ENCODE data around the gene GABBR1. TPM values are rescaled to one million over a fixed set of nuclear protein-coding genes. Genes with fewer than 3 reads are reported as not detected.

GABBR1 gene
- total RNA-seq = 9.9 TPM

DNA sequence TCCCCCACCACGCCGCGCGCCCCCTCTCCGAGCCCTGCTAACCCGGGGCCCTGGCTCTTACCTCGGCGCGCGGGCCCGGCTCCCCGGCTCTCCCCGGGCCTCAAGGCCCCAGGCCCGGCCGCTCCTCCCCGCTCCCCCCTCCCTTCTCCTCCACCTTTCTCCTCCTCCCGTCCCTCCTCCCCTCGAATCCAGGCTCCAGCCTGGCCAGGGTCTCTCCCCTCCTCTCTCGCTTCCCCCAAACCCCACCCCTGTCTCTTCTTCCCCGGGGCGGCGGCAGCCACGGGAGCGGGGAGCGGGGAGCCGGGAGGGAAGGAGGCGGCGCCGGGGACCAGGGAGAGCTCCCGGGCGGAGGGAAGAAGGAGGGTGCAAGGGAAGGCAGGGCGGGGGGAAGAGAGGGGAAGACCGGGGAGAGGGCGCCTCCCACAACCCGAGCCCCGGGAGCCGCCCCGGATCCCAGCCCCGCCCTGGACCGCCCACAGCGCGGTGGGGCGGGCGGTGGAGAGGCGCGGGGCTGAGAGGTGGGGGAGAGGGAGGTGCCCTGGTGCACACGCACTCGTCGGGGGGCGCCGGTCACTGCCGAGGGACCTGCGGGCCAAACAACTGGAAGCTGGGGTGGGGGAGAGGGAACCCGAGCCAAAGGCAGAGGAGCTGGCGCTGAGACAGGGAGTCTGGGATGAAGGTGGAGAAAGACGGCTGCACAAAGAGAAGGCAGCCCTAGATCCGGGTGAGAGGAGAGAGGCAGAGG, at the start of gene GABBR1:
GABBR1 (minus strand) TSS at position 395 of the 745 bp plus-strand sequence. CDS start 798 bp downstream, outside the sequence.
- Histone ChIP-seq H3K9ac (ENCODE audit: low read depth in 1 of 3, low read length in 3 of 3) (peak within 1 kb of the TSS in 2 of 3 donors; percentile 20 to 47), H3K9me3 (ENCODE audit: control insufficient read depth in 3 of 3, low read length in 3 of 3) (no peaks in the 10 kb centered on the region), H3K4me3 (ENCODE audit: low read length in 3 of 3) (peak within 1 kb of the TSS; percentile 49 to 75 (median 71)), H3K27ac (ENCODE audit: low read depth, low read length) (no peak within 1 kb of the TSS), H3K27me3 (ENCODE audit: control insufficient read depth in 3 of 3, insufficient read depth in 3 of 3, low read length in 3 of 3) (peaks cover 18 to 34% (median 32%) of the 10 kb centered on the region in 3 donors), H3K4me1 (ENCODE audit: control insufficient read depth in 3 of 3, insufficient read depth in 3 of 3, low read length in 3 of 3) (peaks cover 20 to 26% (median 21%) of the 10 kb centered on the region in 3 donors), H3K36me3 (ENCODE audit: control insufficient read depth in 3 of 3, insufficient read depth in 3 of 3, low read length in 3 of 3) (no peaks in the 10 kb centered on the region)

DNA sequence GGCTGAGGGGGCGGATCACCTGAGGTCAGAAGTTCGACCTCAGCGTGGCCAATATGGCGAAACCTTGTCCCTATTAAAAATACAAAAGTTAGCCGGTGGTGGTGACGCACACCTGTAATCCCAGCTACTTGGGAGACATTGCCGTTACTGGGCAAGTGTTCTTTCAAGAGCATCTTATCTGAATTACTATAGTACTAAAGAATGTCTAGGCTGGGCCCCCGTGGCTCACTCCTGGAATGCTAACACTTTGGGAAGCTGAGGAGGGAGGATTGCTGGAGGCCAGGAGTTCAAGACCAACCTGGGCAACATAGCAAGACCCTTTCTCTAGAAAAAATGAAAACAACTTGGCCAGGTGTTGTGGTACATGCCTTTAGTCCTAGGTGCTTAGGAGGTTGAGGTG, 48.8 kb upstream of the GABBR1 start:
- no peaks in the 10 kb centered on the region for H3K36me3 ChIP-seq (ENCODE audit: control insufficient read depth in 3 of 3, insufficient read depth in 3 of 3, low read length in 3 of 3)
- H3K9me3 ChIP-seq (ENCODE audit: control insufficient read depth in 3 of 3, low read length in 3 of 3) = peaks cover 0 to 5% (median 3%) of the 10 kb centered on the region in 3 donors
- no peak overlapping the region for H3K27ac ChIP-seq (ENCODE audit: low read depth, low read length)
- no peak overlapping the region for H3K9ac ChIP-seq (ENCODE audit: low read depth in 1 of 3, low read length in 3 of 3)
- H3K4me3 ChIP-seq (ENCODE audit: low read length in 3 of 3) = no peak overlapping the region
- no peaks in the 10 kb centered on the region for H3K4me1 ChIP-seq (ENCODE audit: control insufficient read depth in 3 of 3, insufficient read depth in 3 of 3, low read length in 3 of 3)
- H3K27me3 ChIP-seq (ENCODE audit: control insufficient read depth in 3 of 3, insufficient read depth in 3 of 3, low read length in 3 of 3) = peaks cover 0 to 20% (median 14%) of the 10 kb centered on the region in 3 donors

DNA sequence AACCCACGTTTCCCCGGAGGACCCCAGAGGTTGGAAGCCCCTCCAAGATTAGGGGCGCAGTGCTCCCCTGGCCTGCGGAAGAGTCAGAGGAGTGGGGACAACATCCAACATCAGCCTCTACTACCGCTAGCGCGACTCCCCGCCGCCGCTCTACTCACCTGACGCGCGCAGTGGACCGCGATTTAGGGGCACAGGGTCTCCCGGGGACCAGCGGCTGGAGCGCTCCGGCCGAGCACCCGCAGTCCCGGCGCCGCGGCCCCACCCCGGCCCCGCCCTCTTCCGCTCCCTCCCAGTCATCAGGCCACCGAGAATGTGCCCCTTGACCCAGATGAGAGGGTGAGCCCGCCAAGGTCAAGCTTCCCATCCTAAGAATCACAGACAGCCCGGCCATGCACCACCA, 47.9 kb upstream of the GABBR1 start, which contains the start of gene ZFP57:
ZFP57 (minus strand) TSS at position 249 of the 400 bp plus-strand sequence. CDS start 4,149 bp downstream, outside the sequence.
- H3K36me3 ChIP-seq (ENCODE audit: control insufficient read depth in 3 of 3, insufficient read depth in 3 of 3, low read length in 3 of 3) = no peaks in the 10 kb centered on the region
- no peaks in the 10 kb centered on the region for H3K4me1 ChIP-seq (ENCODE audit: control insufficient read depth in 3 of 3, insufficient read depth in 3 of 3, low read length in 3 of 3)
- peaks cover 0 to 5% (median 3%) of the 10 kb centered on the region in 3 donors for H3K9me3 ChIP-seq (ENCODE audit: control insufficient read depth in 3 of 3, low read length in 3 of 3)
- peak within 1 kb of the TSS in 1 of 3 donors; percentile 30 for H3K4me3 ChIP-seq (ENCODE audit: low read length in 3 of 3)
- no peak within 1 kb of the TSS for H3K27ac ChIP-seq (ENCODE audit: low read depth, low read length)
- no peak within 1 kb of the TSS for H3K9ac ChIP-seq (ENCODE audit: low read depth in 1 of 3, low read length in 3 of 3)
- peaks cover 0 to 19% (median 14%) of the 10 kb centered on the region in 3 donors for H3K27me3 ChIP-seq (ENCODE audit: control insufficient read depth in 3 of 3, insufficient read depth in 3 of 3, low read length in 3 of 3)

DNA sequence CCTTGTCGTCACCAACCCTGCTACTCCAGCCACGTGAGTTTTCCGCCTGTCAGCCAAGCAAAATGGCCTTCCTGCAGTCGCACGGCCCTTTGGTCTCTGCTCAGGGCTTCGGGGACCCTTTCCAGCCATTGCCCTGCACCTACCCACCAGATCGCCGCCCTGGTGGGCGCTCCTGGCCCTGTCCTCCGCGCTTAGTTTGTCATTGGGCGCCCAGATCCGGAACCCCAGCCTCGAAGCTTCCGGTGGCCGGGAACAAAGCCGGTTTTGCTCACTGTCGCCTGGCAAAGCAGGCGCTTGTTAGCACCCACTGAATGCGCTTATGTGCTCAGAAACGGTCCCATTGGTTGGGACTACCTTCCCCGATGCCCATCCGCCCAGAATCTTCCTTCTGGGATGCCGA, 47.4 kb upstream of the GABBR1 start:
- peak overlapping the region in 1 of 3 donors; percentile 30 for H3K4me3 ChIP-seq (ENCODE audit: low read length in 3 of 3)
- H3K36me3 ChIP-seq (ENCODE audit: control insufficient read depth in 3 of 3, insufficient read depth in 3 of 3, low read length in 3 of 3) = no peaks in the 10 kb centered on the region
- peaks cover 0 to 15% (median 14%) of the 10 kb centered on the region in 3 donors for H3K27me3 ChIP-seq (ENCODE audit: control insufficient read depth in 3 of 3, insufficient read depth in 3 of 3, low read length in 3 of 3)
- H3K4me1 ChIP-seq (ENCODE audit: control insufficient read depth in 3 of 3, insufficient read depth in 3 of 3, low read length in 3 of 3) = no peaks in the 10 kb centered on the region
- peaks cover 0 to 4% (median 3%) of the 10 kb centered on the region in 3 donors for H3K9me3 ChIP-seq (ENCODE audit: control insufficient read depth in 3 of 3, low read length in 3 of 3)
- H3K27ac ChIP-seq (ENCODE audit: low read depth, low read length) = no peak overlapping the region
- no peak overlapping the region for H3K9ac ChIP-seq (ENCODE audit: low read depth in 1 of 3, low read length in 3 of 3)

DNA sequence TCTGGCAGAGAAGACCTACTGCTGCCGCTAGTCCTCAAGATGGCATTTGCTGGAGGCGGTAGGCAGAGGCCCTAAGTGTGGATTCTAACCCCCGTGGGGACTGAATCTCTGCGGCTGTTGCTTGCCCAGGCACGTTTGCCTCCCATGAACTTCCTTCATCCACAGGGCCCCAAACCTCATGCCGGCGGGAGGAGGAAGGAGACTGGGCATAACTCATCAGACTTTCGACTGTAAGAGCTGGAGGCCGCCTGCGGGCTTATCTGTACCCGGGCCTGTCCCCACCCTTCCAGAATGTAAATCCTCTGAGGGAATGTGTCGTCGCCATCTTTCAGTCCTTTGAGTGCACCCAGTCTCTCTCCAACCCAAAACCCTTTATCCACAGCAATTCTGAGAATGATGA, 47.0 kb upstream of the GABBR1 start:
- Histone ChIP-seq H3K4me1 (ENCODE audit: control insufficient read depth in 3 of 3, insufficient read depth in 3 of 3, low read length in 3 of 3) (no peaks in the 10 kb centered on the region), H3K27me3 (ENCODE audit: control insufficient read depth in 3 of 3, insufficient read depth in 3 of 3, low read length in 3 of 3) (peaks cover 0 to 14% (median 11%) of the 10 kb centered on the region in 3 donors), H3K4me3 (ENCODE audit: low read length in 3 of 3) (no peak overlapping the region), H3K36me3 (ENCODE audit: control insufficient read depth in 3 of 3, insufficient read depth in 3 of 3, low read length in 3 of 3) (no peaks in the 10 kb centered on the region), H3K27ac (ENCODE audit: low read depth, low read length) (no peak overlapping the region), H3K9me3 (ENCODE audit: control insufficient read depth in 3 of 3, low read length in 3 of 3) (peaks cover 0 to 3% (median 0%) of the 10 kb centered on the region in 3 donors), H3K9ac (ENCODE audit: low read depth in 1 of 3, low read length in 3 of 3) (no peak overlapping the region)

DNA sequence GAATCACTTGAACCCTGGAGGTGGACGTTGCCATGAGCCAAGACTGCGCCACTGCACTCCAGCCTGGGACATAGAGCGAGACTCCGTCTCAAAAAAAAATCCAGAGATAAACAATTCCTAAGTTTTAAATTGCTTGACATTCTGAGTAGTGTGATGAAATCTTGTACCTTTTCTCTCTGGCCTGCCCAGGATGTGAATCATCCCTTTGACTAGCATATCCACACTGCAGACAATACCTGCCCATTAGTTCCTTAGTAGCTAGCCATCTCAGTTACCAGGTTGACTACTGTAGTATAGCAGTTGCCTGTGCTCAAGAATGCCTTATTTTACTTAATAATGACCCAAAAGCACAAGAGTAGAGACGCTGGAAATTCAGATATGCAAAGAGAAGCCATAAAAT, 45.1 kb upstream of the GABBR1 start:
- H3K4me1 ChIP-seq (ENCODE audit: control insufficient read depth in 3 of 3, insufficient read depth in 3 of 3, low read length in 3 of 3) = no peaks in the 10 kb centered on the region
- no peak overlapping the region for H3K9ac ChIP-seq (ENCODE audit: low read depth in 1 of 3, low read length in 3 of 3)
- H3K27ac ChIP-seq (ENCODE audit: low read depth, low read length) = no peak overlapping the region
- H3K36me3 ChIP-seq (ENCODE audit: control insufficient read depth in 3 of 3, insufficient read depth in 3 of 3, low read length in 3 of 3) = no peaks in the 10 kb centered on the region
- H3K9me3 ChIP-seq (ENCODE audit: control insufficient read depth in 3 of 3, low read length in 3 of 3) = no peaks in the 10 kb centered on the region
- H3K27me3 ChIP-seq (ENCODE audit: control insufficient read depth in 3 of 3, insufficient read depth in 3 of 3, low read length in 3 of 3) = peaks cover 0 to 14% (median 10%) of the 10 kb centered on the region in 3 donors
- no peak overlapping the region for H3K4me3 ChIP-seq (ENCODE audit: low read length in 3 of 3)

DNA sequence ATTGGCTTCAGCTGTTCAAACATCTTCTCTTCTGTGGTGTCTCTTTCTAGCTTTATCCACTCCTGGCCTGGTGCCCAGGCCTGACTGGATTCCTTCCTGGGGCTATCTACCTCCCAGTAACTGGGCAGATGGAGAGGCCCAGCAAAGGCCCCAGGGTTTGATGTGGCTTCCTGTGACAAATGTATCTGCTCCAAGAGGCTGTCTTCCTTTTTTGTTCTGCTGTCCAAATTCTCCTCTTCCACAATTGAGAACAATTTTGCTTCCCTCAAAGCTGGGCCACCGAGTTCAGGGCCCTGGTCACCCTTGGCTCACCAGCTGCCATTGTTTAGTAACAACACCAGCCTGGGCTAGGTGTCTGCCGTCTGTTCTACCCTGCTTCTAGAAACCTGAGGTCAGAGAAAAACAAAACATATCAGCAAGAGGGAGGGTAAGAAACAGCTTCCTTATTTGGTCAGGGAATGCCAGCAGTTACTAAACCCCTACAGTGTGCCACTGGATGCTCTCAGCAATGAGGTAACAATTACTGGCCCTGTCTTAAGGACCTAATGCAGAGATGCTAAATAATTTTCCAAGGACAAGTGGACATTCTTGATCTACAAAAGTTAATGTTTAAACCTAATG, 44.1 kb upstream of the GABBR1 start:
- Histone ChIP-seq H3K4me3 (ENCODE audit: low read length in 3 of 3) (no peak overlapping the region), H3K9me3 (ENCODE audit: control insufficient read depth in 3 of 3, low read length in 3 of 3) (no peaks in the 10 kb centered on the region), H3K27ac (ENCODE audit: low read depth, low read length) (no peak overlapping the region), H3K27me3 (ENCODE audit: control insufficient read depth in 3 of 3, insufficient read depth in 3 of 3, low read length in 3 of 3) (peaks cover 0 to 14% (median 10%) of the 10 kb centered on the region in 3 donors), H3K4me1 (ENCODE audit: control insufficient read depth in 3 of 3, insufficient read depth in 3 of 3, low read length in 3 of 3) (no peaks in the 10 kb centered on the region), H3K9ac (ENCODE audit: low read depth in 1 of 3, low read length in 3 of 3) (no peak overlapping the region), H3K36me3 (ENCODE audit: control insufficient read depth in 3 of 3, insufficient read depth in 3 of 3, low read length in 3 of 3) (no peaks in the 10 kb centered on the region)

DNA sequence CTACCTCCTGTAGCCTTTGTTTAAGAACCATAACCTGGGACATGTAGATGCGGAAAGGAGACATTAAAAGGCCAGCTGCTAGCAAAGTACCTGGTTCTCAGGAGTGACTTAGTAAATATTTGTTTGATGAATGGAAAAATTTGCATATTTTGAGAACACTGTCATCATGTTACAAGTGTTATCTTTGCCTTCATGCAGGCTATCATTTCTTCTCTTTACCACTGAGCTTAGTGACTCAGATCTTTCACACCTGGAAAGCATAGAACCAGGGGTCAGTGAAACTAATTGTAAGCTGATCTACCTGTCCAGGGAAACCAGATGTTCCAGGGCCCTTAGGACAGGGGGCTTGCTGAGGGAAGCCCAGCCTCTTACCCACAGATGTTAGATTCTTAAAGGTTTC, 42.6 kb upstream of the GABBR1 start:
- Histone ChIP-seq H3K4me3 (ENCODE audit: low read length in 3 of 3) (no peak overlapping the region), H3K9me3 (ENCODE audit: control insufficient read depth in 3 of 3, low read length in 3 of 3) (no peaks in the 10 kb centered on the region), H3K4me1 (ENCODE audit: control insufficient read depth in 3 of 3, insufficient read depth in 3 of 3, low read length in 3 of 3) (no peaks in the 10 kb centered on the region), H3K36me3 (ENCODE audit: control insufficient read depth in 3 of 3, insufficient read depth in 3 of 3, low read length in 3 of 3) (no peaks in the 10 kb centered on the region), H3K9ac (ENCODE audit: low read depth in 1 of 3, low read length in 3 of 3) (no peak overlapping the region), H3K27ac (ENCODE audit: low read depth, low read length) (no peak overlapping the region), H3K27me3 (ENCODE audit: control insufficient read depth in 3 of 3, insufficient read depth in 3 of 3, low read length in 3 of 3) (peaks cover 5 to 7% (median 6%) of the 10 kb centered on the region in 3 donors)

DNA sequence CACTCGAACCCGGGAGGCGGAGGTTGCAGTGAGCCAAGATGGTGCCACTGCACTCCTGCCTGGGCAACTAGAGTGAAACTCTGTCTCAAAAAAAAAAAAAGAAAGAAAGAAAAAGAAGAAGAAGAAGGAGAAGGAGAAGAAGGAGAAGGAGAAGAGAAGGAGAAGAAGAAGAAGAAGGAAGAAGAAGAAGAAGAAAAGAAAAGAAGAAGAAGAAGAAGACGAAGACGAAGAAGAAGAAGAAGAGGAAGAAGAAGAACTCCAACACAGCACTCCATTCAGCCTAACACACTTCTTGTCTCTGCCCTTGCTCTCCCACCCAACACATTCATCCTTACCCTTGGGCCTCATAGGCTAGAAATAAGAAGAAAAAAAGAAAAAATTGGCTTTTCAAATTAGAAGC, 41.0 kb upstream of the GABBR1 start:
- H3K9ac ChIP-seq (ENCODE audit: low read depth in 1 of 3, low read length in 3 of 3) = no peak overlapping the region
- H3K4me3 ChIP-seq (ENCODE audit: low read length in 3 of 3) = no peak overlapping the region
- no peaks in the 10 kb centered on the region for H3K4me1 ChIP-seq (ENCODE audit: control insufficient read depth in 3 of 3, insufficient read depth in 3 of 3, low read length in 3 of 3)
- no peaks in the 10 kb centered on the region for H3K36me3 ChIP-seq (ENCODE audit: control insufficient read depth in 3 of 3, insufficient read depth in 3 of 3, low read length in 3 of 3)
- peaks cover 0 to 11% (median 6%) of the 10 kb centered on the region in 3 donors for H3K27me3 ChIP-seq (ENCODE audit: control insufficient read depth in 3 of 3, insufficient read depth in 3 of 3, low read length in 3 of 3)
- no peak overlapping the region for H3K27ac ChIP-seq (ENCODE audit: low read depth, low read length)
- no peaks in the 10 kb centered on the region for H3K9me3 ChIP-seq (ENCODE audit: control insufficient read depth in 3 of 3, low read length in 3 of 3)

DNA sequence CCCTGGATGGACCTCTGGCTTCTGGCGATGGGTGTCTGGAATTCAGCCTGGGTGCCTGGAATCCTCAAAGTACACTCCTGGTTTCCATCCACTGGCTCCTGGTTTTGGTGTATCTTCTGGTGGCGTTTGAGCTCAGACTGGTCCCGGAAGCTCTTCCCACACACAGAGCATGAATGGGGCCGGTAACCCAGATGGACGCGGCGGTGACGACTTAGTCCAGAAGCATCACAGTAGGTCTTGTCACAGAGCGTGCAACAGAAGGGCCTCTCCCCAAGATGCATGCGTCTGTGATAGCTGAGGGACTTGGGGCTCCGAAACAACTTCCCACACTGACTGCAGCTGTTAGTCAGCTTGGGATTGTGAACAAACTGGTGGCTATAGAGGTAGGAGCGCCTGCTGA, 40.2 kb upstream of the GABBR1 start:
- Histone ChIP-seq H3K27ac (ENCODE audit: low read depth, low read length) (no peak overlapping the region), H3K4me1 (ENCODE audit: control insufficient read depth in 3 of 3, insufficient read depth in 3 of 3, low read length in 3 of 3) (no peaks in the 10 kb centered on the region), H3K4me3 (ENCODE audit: low read length in 3 of 3) (no peak overlapping the region), H3K9ac (ENCODE audit: low read depth in 1 of 3, low read length in 3 of 3) (no peak overlapping the region), H3K36me3 (ENCODE audit: control insufficient read depth in 3 of 3, insufficient read depth in 3 of 3, low read length in 3 of 3) (no peaks in the 10 kb centered on the region), H3K9me3 (ENCODE audit: control insufficient read depth in 3 of 3, low read length in 3 of 3) (no peaks in the 10 kb centered on the region), H3K27me3 (ENCODE audit: control insufficient read depth in 3 of 3, insufficient read depth in 3 of 3, low read length in 3 of 3) (peaks cover 0 to 11% (median 9%) of the 10 kb centered on the region in 3 donors)

Data from skeletal muscle tissue (tissue), 4 donors.